ENCODE results near the gene CDCA4. TPM values are rescaled to one million over a fixed set of nuclear protein-coding genes. Genes with fewer than 3 reads are reported as not detected.

The CDCA4 gene
- total RNA-seq, 1 experiment from 2014 or later, result 98.0 TPM

- Histone ChIP-seq H3K9me3 (replicated peaks) (no peaks in the 10 kb centered on the region), H3K4me1 (peaks cover 36% of the 10 kb centered on the region), H3K36me3 (no peaks in the 10 kb centered on the region), H3K27ac (no peak overlapping the region), H3K4me3 (peak overlapping the region; percentile 39), H3K27me3 (no peaks in the 10 kb centered on the region; the same call in 1 of the 2 replicates)
- peak; percentile 44 to 52 for DNase-seq
Observed at GRCh38 chr14:104967386-104968152, 53.3 kb downstream of the CDCA4 start.

- Histone ChIP-seq H3K4me3 (no peak overlapping the region; the same call in 1 of the 2 replicates), H3K27ac (no peak overlapping the region), H3K27me3 (no peaks in the 10 kb centered on the region; the same call in 1 of the 2 replicates), H3K36me3 (no peaks in the 10 kb centered on the region), H3K9me3 (replicated peaks) (no peaks in the 10 kb centered on the region), H3K4me1 (peaks cover 31% of the 10 kb centered on the region)
- no peak for DNase-seq
Observed at GRCh38 chr14:104966981-104967385, 53.9 kb downstream of the CDCA4 start.

- Histone ChIP-seq H3K36me3 (no peaks in the 10 kb centered on the region), H3K4me1 (peaks cover 31% of the 10 kb centered on the region), H3K9me3 (replicated peaks) (no peaks in the 10 kb centered on the region), H3K4me3 (no peak overlapping the region), H3K27ac (no peak overlapping the region), H3K27me3 (no peaks in the 10 kb centered on the region; the same call in 1 of the 2 replicates)
- no peak for DNase-seq
Observed at GRCh38 chr14:104966261-104966865, 54.5 kb downstream of the CDCA4 start.

GRCh38 chr14:104965561-104966231 is 55.2 kb downstream of the CDCA4 start:
- no peaks in the 10 kb centered on the region; the same call in 1 of the 2 replicates for H3K27me3 ChIP-seq
- DNase-seq, result no peak
- no peak overlapping the region for H3K27ac ChIP-seq
- peaks cover 26% of the 10 kb centered on the region for H3K4me1 ChIP-seq
- no peak overlapping the region for H3K4me3 ChIP-seq
- H3K9me3 ChIP-seq (replicated peaks), result no peaks in the 10 kb centered on the region
- no peaks in the 10 kb centered on the region for H3K36me3 ChIP-seq

GRCh38 chr14:104964546-104964945 is 56.3 kb downstream of the CDCA4 start:
- no peaks in the 10 kb centered on the region for H3K36me3 ChIP-seq
- H3K4me1 ChIP-seq, result peaks cover 15% of the 10 kb centered on the region
- no peak overlapping the region for H3K27ac ChIP-seq
- H3K4me3 ChIP-seq, result no peak overlapping the region
- no peaks in the 10 kb centered on the region; the same call in 1 of the 2 replicates for H3K27me3 ChIP-seq
- DNase-seq, result no peak
- no peaks in the 10 kb centered on the region for H3K9me3 ChIP-seq (replicated peaks)

Other genes starting within 250 kb of the CDCA4 start
- gene AKT1, start 225.3 kb downstream of the CDCA4 start, total RNA-seq (2014; rRNA removed; shearing (Covaris generic)), result 160 and 164 TPM in 2 replicates
- 0.38 and 0.48 TPM in 2 replicates for gene ZBTB42, start 220.0 kb downstream of the CDCA4 start, total RNA-seq (2014; rRNA removed; shearing (Covaris generic))
- 0.08 and 0.12 TPM in 2 replicates for gene CEP170B, start 155.8 kb downstream of the CDCA4 start, total RNA-seq (2014; rRNA removed; shearing (Covaris generic))
- gene PLD4, start 96.2 kb downstream of the CDCA4 start, total RNA-seq (2014; rRNA removed; shearing (Covaris generic)), result not detected in 2 replicates
- gene AHNAK2, start 42.7 kb downstream of the CDCA4 start, total RNA-seq (2014; rRNA removed; shearing (Covaris generic)), result 1.3 and 1.6 TPM in 2 replicates
- gene CLBA1, start 35.3 kb downstream of the CDCA4 start, total RNA-seq (2014; rRNA removed; shearing (Covaris generic)), result 2.6 and 3.0 TPM in 2 replicates
- 0.40 and 0.63 TPM in 2 replicates for gene GPR132, start 44.3 kb upstream of the CDCA4 start, total RNA-seq (2014; rRNA removed; shearing (Covaris generic))
- 24.7 and 28.1 TPM in 2 replicates for gene JAG2, start 147.7 kb upstream of the CDCA4 start, total RNA-seq (2014; rRNA removed; shearing (Covaris generic))
- gene NUDT14, start 160.2 kb upstream of the CDCA4 start, total RNA-seq (2014; rRNA removed; shearing (Covaris generic)), result 65.9 and 92.3 TPM in 2 replicates
- not detected in 2 replicates for gene BTBD6, start 227.4 kb upstream of the CDCA4 start, total RNA-seq (2014; rRNA removed; shearing (Covaris generic))

Data from SJCRH30 (cell line).